Measurements from ENCODE around the gene RCC1.
"Not testable (repeated sequence)": the region's sequence is repeated elsewhere in the genome, so short reads cannot be mapped to it uniquely, and the experiment has no call there.

Gene RCC1, protein sequence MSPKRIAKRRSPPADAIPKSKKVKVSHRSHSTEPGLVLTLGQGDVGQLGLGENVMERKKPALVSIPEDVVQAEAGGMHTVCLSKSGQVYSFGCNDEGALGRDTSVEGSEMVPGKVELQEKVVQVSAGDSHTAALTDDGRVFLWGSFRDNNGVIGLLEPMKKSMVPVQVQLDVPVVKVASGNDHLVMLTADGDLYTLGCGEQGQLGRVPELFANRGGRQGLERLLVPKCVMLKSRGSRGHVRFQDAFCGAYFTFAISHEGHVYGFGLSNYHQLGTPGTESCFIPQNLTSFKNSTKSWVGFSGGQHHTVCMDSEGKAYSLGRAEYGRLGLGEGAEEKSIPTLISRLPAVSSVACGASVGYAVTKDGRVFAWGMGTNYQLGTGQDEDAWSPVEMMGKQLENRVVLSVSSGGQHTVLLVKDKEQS

DNA sequence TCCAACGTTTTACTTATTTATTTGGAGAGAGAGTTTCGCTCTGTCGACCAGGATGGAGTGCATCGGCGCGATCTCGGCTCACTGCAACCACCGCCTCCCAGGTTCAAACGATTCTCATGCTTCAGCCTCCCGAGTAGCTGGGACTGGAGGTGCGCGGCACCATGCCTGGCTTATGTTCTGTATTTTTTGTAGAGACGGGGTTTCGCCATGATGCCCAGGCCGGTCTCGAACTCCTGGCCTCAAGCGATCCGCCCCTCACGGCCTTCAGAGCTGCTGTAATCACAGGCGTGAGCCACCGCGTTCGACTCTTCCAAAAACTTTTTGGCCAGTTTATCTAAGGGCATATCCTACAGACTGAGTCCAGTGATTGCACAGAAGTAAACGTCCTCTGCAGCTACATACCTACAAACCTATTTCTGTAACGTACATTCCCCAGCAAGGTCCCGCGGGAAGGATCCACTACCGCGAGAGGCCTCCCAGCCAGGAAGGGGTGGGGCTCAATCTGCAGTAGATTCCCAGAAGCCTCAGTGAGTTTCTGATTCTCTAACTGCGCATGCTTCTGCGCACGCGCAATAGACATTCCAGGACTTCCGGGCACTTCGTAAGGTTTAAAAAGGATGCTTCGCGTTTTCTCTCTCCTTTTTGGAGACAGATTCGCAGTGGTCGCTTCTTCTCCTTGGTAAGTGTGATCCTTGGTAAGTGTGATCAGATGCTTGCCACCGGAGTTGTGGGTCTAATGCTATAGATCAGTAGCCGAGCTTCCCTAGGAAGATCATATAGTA is at the start of gene RCC1:
TSS of gene RCC1 (plus strand) at position 638 of the 782 bp plus-strand sequence. CDS start 23,824 bp downstream, outside the sequence.
- DNase-seq, result peak; percentile 98

DNA sequence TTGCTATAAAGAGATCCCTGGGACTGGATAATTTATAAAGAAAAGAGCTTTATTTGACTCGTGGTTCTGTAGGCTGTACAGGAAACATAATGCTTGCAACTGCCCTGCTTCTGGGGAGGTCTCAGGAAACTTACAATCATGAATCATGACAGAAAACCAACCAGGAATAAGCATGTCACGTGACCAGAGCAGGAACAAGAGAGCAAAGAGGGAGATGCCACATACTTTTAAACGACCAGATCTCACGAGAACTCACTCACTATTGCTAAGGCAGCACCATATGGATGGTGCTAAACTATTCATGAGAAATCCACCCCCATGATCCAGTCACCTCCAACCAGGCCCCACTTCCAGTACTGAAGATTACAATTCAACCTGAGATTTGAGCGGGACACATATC is 49.8 kb upstream of the RCC1 start:
- DNase-seq, result no peak

DNA sequence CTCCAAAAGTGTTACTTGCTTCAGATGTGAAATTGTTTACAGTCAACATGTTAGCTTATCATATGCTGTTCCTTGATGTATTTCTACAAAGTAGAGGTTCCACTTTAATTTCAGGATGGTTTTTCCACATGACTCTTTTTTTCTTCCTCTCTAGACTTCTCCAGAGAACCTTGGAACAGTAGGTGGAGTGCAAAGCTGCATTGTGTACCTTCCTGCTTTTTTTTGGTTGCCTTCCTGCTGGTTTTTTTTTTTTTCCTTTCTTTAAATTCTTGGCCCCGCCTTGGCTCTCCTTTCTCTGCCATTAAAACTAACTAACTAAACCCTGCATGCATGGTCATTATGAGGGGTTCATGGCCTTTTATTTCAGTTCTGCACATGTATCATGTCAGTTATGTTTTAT is 48.2 kb upstream of the RCC1 start:
- DNase-seq, result no peak

DNA sequence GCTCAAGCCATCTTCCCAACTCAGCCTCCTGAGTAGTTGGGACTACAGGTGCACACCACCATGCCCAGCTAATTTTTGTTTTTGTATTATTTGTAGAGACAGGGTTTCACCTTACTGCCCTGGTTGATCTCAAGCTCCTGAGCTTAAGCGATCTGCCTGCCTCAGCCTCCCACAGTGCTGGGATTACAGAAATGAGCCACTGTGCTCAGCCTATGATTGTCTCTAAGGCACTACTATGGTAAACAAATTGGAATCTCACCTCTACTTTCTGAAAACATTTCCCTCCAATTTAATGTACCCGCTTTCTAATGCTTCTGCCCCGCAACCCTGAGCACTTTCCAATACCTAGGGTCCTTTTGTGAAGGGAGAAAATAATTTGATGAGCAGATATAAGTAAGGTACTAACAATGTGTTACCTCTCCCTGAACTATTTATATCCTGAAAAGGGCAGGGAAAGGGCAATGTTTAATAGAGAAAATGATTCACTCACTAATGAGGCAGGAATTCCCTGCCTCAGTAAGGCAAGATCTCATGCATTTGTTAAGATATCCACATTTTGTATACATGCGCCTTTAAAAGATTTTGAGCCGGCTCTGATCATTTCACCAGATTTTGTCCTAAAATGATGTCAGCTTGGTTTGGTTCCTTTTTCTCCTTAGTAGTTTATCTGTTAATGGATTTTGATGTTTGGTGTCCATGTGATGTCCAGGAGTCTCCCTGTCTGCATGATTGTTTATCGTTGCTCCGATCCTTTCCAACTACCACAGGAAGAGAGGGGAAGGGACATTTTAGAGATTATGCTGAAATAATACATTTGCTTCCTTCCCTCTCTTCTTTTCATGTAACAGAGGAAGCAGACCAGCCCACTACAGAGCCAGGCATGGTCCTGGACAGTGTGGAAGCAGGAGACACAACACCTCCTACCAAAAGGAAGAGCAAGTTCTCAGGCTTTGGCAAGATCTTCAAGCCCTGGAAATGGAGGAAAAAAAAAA is 47.3 kb upstream of the RCC1 start:
- no peak for DNase-seq

DNA sequence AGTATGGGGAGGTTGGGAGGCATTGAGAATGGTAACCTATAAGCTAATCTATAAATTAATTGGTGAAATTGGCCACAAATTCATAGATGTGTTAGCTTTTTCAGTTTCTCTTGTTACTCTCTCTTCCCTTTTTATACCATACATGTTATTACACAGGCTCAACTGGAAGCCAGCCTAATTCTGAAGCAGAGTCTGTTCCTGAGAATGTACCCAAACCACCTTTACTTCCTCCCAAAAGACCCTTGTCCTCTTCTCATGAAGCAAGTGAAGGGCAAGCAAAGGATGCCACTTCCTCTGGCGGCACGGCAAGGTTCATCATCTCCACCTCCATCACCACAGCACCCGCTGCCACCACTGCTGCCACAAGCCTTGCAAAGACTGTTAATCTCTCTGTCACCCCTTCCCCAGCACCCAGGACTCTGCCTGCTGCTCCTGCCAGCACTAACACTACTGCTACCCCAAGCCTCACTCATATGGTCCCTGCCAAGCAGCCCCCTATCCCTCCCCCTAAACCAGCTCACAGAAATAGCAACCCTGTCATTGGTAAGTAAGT is 39.5 kb upstream of the RCC1 start:
- no peak for DNase-seq

DNA sequence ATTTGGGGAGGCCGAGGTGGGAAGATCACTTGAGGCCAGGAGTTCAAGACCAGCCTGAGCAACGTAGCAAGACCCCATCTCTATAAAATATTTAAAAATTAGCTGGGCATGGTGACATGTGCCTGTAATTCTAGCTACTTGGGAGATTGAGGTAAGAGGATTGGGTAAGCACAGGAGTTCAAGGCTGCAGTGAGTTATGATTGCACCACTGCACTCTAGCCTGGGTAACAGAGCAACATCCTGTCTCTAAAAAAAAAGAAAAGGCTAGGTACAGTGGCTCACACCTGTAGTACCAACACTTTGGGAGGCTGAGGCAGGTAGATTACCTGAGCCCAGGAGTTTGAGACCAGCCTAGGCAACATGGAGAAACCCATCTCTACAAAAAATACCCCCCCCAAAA is 35.7 kb upstream of the RCC1 start:
- no peak for DNase-seq

DNA sequence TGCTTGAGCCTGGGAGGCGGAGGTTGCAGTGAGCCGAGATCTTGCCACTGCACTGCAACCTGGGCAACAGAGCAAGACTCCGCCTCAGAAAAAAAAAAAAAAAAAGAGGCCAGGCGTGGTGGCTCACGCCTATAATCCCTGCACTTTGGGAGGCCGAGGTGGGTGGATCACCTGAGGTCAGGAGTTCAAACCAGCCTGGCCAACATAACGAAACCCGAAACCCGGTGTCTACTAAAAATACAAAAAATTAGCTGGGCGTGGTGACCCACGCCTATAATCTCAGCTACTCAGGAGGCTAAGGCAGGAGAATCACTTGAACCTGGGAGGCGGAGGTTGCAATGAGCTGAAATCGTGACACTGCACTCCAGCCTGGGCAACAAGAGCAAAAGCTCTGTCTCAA is 26.3 kb upstream of the RCC1 start:
- DNase-seq, result not testable (repeated sequence)

DNA sequence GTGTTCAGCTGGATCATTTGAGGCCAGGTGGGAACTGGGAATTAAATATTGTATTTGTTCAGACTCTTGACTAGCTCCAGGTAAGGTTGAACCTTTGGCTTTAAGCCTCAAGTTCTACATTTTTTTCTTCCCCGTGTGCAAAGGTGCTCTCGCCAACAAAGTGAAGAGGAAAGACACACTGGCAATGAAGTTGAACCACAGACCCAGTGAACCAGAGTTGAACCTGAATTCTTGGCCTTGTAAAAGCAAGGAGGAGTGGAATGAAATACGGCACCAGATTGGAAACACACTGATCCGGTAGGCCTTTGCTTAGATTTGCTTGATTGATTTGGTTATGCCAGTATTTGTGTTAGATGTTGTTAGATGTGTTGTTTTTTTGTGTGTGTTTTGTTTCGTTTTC is 25.5 kb upstream of the RCC1 start:
- DNase-seq, result no peak

DNA sequence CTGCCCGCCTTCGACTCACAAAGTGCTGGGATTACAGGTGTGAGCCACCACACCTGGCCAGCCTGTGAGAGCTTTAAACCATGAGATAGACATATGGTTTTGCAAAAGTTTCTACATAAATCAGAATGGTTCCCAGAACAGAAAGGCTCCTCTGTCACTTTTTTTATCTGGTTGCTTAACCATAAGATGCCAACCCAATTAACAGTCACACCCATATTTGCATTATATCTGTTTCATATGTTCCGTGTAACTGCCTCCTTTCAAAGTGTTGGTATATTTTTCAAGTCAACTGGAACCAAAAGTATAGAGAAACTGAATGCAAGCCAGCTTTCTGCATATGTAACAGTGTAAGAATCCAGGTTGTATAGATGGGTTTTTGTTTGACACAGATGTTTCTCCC is 23.7 kb upstream of the RCC1 start:
- no peak for DNase-seq

DNA sequence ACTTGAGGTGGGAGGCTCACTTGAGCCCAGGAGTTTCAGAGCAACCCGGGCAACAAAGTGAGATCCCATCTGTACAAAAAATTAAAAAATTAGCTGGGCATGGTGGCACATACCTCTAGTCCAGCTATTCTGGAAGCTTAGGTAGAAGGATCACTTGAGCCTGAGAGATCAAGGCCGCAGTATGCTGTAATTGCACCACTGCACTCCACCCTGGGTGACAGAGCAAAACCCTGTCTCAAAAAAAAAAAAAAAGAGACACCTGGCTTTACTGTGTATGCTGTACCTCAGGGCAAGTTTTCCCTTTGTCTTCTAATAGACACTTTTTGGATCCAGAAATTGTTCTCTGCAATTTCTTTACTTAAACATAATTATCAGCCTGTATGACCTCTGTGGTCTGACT is 23.1 kb upstream of the RCC1 start:
- DNase-seq, result no peak

DNA sequence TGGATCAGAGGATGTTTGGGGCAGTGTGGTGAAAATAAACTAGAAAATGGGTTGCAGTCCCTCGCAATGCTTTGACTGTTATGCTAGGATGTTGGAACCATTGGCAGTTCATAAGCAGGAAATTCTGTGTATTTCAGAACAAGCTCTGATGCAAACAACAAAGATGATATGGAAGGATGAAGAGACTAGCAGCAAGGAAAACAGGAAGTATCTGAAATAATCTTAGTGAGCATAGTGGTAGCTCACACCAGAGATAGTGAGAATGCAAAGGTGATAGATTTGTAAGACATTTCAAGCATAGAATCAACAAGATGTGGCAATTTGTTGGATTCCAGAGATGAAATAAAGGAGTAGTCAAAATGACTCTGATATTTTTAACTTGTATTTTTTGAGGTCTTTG is 11.1 kb upstream of the RCC1 start:
- DNase-seq, result no peak

DNA sequence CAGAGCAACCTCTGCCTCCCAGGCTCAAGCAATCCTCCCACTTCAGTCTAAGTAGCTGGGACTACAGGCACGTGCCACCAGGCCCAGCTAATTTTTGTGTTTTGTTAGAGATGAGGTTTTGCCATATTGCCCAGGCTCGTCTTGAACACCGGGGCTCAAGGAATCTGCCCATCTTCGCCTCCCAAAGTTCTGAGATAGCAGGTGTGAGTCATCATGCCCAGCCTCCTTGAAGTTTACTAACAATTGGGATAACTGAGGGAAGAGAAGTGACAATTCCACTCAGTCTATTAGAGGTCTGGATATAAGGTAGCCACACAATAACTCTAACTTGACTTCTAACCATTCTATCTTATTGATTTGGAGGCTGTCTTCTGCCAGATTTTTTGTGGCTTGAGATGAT is 6.3 kb upstream of the RCC1 start:
- DNase-seq, result no peak

DNA sequence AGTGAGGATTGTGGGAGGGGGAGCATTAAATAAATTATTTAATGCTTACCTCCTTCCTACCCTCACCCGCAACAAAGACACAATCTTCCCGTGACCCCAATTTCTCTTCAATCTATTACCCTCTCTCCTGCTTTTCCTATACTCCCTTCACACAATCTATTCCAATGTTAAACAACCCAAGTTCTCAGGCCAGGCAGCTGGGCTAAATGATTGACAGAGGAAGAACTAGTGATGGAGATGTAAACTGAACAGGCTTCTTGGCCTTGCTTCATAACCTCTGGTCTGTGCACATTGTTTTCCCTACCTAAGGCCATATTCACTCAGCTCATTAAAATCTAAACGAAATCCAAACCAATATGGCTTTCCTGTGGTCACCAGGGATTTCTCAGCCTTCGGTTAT is 3.9 kb upstream of the RCC1 start:
- no peak for DNase-seq

DNA sequence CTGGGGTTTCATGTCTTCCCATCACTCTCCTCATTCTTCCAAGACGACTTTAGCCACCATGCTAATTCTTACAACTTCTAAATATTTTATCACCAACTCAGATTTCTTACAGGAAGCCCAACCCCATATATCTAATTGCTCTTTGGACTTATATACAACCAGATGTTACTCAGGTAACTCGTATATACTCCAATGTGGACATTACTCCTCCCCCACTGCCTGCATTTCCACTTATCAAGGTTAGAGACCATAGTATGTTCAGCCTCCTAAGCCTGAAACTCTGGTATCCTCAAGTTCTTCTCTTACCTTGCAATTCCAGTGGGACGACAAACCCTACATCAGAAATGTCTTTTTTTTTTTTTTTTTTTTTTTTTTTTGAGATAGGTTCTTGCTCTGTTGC is 2.7 kb upstream of the RCC1 start:
- DNase-seq, result no peak

DNA sequence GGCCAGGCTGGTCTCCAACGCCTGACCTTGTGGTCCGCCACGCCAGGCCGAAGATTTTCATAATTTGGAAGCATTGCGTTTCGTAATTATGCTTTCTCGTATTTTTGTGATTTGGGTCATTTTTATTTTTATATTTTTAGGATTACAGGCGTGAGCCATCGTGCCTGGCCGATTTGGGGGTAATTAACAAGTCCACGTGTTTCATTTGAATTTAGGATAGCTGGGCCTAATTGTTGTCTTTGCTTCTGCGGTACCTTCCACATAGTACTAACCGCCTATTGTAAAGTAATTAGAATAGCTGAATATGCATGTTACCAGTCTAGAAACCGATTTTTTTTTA is 1.0 kb downstream of the RCC1 start:
- DNase-seq, result no peak

DNA sequence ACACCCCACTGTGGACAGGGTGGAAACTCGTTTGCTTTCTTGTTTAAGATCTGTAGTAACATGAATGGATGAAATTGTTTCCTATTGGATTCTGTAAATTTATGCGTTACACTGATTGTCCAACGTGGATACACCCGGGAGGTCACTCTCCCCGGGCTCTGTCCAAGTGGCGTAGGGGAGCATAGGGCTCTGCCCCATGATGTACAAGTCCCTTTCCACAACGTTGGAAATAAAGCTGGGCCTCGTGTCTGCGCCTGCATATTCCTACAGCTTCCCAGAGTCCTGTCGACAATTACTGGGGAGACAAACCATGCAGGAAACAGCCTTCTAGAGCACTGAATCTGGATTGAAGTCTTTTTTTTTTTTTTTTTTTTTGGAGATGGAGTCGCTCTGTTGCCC is 1.4 kb downstream of the RCC1 start:
- DNase-seq, result peak; percentile 72

DNA sequence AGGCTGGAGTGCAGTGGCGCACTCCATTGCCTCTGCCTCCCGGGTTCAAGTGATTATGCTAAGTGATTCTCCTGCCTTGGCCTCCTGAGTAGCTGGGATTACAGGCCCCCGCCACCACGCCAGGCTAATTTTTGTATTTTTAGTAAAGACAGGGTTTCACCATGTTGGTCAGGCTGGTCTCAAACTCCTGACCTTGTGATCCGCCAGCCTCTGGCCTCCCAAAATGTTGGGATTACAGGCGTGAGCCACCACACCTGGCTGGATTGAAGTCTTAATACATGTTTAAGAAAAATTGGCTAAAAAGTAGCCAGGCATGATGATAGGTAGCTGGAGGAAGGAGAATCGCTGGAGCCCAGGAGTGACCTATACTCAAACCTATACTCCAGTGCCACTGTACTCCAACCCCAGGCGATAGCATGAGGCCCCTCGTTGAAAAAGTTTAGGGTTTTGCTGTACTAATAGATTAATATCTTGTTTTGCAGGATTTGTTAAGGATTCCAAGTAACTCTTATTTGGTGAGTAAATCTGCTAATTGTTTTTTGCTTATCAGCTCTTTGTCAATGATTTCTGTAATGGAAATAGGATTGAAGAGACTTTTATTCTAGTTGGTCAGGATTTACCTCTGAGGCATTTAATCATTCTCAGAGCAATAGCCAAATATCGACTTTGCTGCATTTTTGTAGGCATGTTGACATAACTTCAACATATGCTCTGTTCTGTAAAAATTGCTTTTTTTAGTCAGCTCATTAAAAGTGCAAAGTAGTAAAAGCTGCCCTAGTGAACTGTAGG is 2.0 kb downstream of the RCC1 start:
- DNase-seq, result peak; percentile 63

DNA sequence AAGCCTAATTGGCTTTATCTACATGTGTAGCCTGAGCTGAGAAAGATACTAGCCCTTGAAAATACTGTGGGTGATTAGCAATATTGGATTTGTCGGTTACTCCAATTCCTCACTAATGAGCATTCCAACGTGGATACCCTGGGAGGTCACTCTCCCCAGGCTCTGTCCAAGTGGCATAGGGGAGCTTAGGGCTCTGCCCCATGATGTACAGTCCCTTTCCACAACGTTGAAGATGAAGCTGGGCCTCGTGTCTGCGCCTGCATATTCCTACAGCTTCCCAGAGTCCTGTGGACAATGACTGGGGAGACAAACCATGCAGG is 2.6 kb downstream of the RCC1 start:
- DNase-seq, result peak; percentile 65

DNA sequence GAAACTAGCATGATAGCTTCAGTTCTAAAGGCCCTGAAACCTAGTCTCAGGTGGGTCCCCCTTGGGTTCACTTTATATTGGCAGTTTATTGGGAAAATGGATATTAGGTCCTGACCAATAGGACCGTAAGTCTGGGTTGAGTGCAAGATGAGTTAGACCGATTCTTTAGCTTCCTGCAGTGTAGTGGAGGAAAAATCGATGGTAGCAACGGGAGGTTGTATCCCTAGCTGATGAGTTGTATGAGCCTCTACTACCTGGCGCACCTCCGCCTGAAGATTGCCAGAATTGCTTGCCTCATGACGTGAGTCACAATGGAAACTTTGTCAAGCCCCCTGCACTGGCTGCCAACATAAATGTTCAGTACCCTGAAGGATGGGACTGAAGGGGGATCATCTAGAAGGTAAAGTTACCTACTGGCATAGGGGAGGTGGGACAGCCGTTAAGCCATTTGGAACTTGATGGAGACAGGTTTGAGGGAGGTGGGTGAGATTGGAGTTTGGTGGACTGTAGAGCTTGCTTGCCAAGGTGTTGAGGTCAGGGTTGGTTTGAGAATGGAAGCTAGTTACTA is 3.9 kb downstream of the RCC1 start:
- peak; percentile 75 for DNase-seq

DNA sequence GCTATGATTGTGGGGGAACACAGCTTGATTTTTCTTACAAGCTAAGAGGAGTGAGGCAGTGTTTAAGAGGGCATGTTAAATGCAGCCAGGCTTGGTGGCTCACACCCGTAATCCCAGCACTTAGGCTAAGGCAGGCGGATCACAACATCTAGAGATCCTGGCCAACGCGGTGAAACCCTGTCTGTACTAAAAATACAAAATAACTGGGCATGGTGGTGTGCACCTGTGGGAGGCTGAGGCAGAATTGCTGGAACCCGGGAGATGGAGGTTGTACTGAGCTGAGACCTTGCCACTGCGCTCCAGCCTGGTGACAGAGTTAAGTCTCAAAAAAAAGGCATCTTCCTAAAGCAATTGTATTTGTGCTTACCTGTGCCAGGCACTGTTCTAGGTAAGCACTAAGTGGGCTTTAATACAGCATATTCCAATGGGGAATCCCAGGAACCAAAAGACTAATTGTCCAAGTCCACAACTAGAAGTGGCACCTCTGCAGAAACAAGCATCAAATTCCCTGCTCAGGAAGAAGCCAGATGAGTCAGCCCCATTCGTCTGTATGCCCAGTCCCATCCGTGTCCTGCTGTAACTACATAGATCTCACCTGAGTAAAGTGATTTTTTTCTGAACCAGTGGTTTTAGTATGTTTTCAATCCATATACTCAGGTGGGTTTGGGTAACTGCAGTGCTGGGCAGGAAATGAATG is 4.6 kb downstream of the RCC1 start:
- DNase-seq, result peak; percentile 68

DNA sequence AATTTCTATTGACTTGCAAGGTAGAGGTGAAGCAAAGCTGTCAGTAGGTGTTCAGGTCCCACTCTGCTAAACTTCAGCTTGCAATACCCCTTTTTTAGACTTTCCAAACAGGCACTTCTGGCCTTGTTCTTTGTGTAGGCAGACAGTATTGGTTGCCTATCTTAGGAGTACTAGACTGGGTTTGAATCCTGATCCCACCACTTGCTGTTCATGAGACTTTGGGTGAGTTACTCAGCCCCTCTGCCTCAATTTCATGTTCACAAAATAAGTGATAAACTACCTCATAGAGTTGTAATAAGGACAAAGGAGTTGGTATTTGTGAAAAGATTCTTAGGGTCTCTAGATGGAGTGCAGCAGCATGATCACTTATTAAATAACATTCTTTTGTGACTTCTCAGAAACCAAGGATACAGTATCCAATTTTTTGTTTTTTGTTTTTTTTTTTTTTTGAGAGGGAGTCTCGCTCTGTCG is 5.2 kb downstream of the RCC1 start:
- DNase-seq, result peak; percentile 51

Data from activated effector memory CD4-positive, alpha-beta T cell treated with anti-CD3 and anti-CD28 coated beads, Interleukin-2, amount 50 U/mL, for 16 hours (primary cell).